Keratinocyte (primary cell): Measurements from ENCODE around the gene SIK3. TPM values are rescaled to one million over a fixed set of nuclear protein-coding genes. Genes with fewer than 3 reads are reported as not detected.

Source experiments
- DNase-seq: peaks from one replicate; pipeline ENCODE4 v3.0.0-alpha.2; 2011; ENCODE audit warnings: low read depth, missing footprints, low spot score
- FAIRE-seq: peaks from 2 replicates; lab custom pipeline; 2011; peaks lifted over from hg19 to GRCh38; lab: Jason Lieb, UNC
- H2AFZ ChIP-seq: 2 replicates; pipeline ENCODE4 v1.6.0; 2012; ENCODE audit warnings: low read length, control low read depth, inconsistent platforms; ENCODE audit not compliant: control insufficient read depth
- H3K27ac ChIP-seq: 2 replicates; pipeline ENCODE4 v1.5.1; 2011; ENCODE audit warnings: low read length; ENCODE audit not compliant: control insufficient read depth, insufficient read depth
- H3K27me3 ChIP-seq: 3 replicates; pipeline ENCODE4 v1.6.0; 2011; ENCODE audit warnings: low read length; ENCODE audit not compliant: control insufficient read depth, insufficient read depth; ENCODE audit errors: extremely low read depth
- H3K36me3 ChIP-seq, 2 experiments: 2 replicates in 1 of 2; 3 replicates in 1 of 2; pipeline ENCODE4 v1.5.1; 2011; ENCODE audit warnings: low read length in 2 of 2, mild to moderate bottlenecking in 1 of 2; ENCODE audit not compliant: control insufficient read depth in 2 of 2, insufficient read depth in 2 of 2; ENCODE audit errors: extremely low read depth in 1 of 2
- H3K4me1 ChIP-seq: 3 replicates; pipeline ENCODE4 v1.5.1; 2011; ENCODE audit warnings: low read length; ENCODE audit not compliant: control insufficient read depth, insufficient read depth; ENCODE audit errors: extremely low read depth
- H3K4me2 ChIP-seq: 3 replicates; pipeline ENCODE4 v1.6.0; 2011; ENCODE audit warnings: low read depth, low read length; ENCODE audit not compliant: control insufficient read depth, insufficient read depth; ENCODE audit errors: extremely low read depth
- H3K4me3 ChIP-seq, 3 experiments: fragments of 200-600 bp in 1 of 3; sonication (generic) in 1 of 3; 2 replicates in 2 of 3; 3 replicates in 1 of 3; pipeline ENCODE4 v1.5.1; 2011 to 2016; ENCODE audit warnings: low read length in 3 of 3, mild to moderate bottlenecking in 3 of 3, control low read depth in 2 of 3, inconsistent platforms in 1 of 3, low read depth in 1 of 3, mixed read lengths in 1 of 3, mixed run types in 1 of 3, moderate library complexity in 1 of 3; ENCODE audit not compliant: control insufficient read depth in 2 of 3, insufficient read depth in 2 of 3; ENCODE audit errors: extremely low read depth in 1 of 3
- H3K79me2 ChIP-seq: 2 replicates; pipeline ENCODE4 v1.6.0; 2012; ENCODE audit warnings: low read length; ENCODE audit not compliant: control insufficient read depth, insufficient read depth
- H3K9ac ChIP-seq: 3 replicates; pipeline ENCODE4 v1.6.0; 2011; ENCODE audit warnings: low read length; ENCODE audit not compliant: control insufficient read depth, insufficient read depth; ENCODE audit errors: extremely low read depth
- H3K9me1 ChIP-seq: 3 replicates; pipeline ENCODE4 v1.6.0; 2011; ENCODE audit warnings: low read length; ENCODE audit not compliant: control insufficient read depth, insufficient read depth; ENCODE audit errors: extremely low read depth
- H3K9me3 ChIP-seq: 2 replicates; pipeline ENCODE4 v1.5.1; 2012; ENCODE audit warnings: low read depth, low read length; ENCODE audit not compliant: control insufficient read depth
- H4K20me1 ChIP-seq: 3 replicates; pipeline ENCODE4 v1.6.0; 2011; ENCODE audit warnings: low read length; ENCODE audit not compliant: control insufficient read depth, insufficient read depth; ENCODE audit errors: extremely low read depth
- CTCF ChIP-seq, 3 experiments: IDR thresholded peaks in 1 of 3; conservative IDR thresholded peaks in 1 of 3; optimal IDR thresholded peaks in 1 of 3; 2 replicates in 2 of 3; 3 replicates in 1 of 3; pipeline versions ENCODE3 to v1.5.1; 2011; ENCODE audit warnings: low read length in 3 of 3, mild to moderate bottlenecking in 3 of 3, moderate library complexity in 2 of 3, control low read depth in 1 of 3, inconsistent platforms in 1 of 3; ENCODE audit not compliant: insufficient read depth in 2 of 3; ENCODE audit errors: extremely low read depth in 1 of 3
- EZH2 ChIP-seq: IDR thresholded peaks from one replicate; pipeline ENCODE4 v1.6.1; 2012; ENCODE audit warnings: inconsistent platforms, mild to moderate bottlenecking, low read length, moderate library complexity
- dilution Hi-C: fragments of 300-500 bp; cut with MboI; formaldehyde crosslinking; loops from one replicate; pipeline ENCODE4 v1.7.0; 2020; ENCODE audit warnings: low sequenced_read_pairs; ENCODE audit not compliant: extremely low pct_ligation_motif_present
- polyA plus RNA-seq, 5 experiments: library from polyadenylated mRNA; depleted of rRNA in 3 of 5; stranded (reverse) in 3 of 5; stranded (forward) in 1 of 5; unstranded in 1 of 5; fragments of >200 nt; gene quantifications; 1 replicate in 1 of 5; 2 replicates in 3 of 5; 3 replicates in 1 of 5; pipeline versions ENCODE4 v1.2.1 to v1.2.3, GENCODE V29; 2011 to 2012; ENCODE audit warnings: missing spikeins in 2 of 5, low read depth in 1 of 5, low replicate concordance in 1 of 5

SIK3 gene
- polyA plus RNA-seq, 1 donor (not counting 4 experiments of a cell fraction or from before 2014, with no cell fraction given): 8.2 TPM

DNA sequence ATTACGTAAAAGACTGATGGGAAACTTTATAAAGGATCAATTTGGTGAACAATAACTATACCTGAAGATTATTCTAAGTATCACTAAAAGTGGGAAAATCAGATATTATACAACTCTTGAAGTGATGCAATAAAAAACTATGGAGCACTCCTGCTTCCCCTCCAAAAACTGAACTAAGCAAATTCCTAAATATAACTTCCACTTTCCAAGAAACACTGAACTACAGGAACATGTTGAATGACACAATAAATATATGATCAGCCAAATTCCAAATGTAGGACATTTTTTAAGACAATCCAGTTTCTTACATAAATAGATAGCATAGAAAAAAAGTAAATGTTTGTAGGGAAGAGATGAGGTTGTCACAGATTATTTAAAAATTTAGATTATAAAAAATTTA lies 158.7 kb downstream of the SIK3 start:
- no peaks in the 10 kb centered on the region for H3K4me1 ChIP-seq
- no peak overlapping the region for H2AFZ ChIP-seq
- no peaks in the 10 kb centered on the region for H3K79me2 ChIP-seq
- H3K4me2 ChIP-seq: no peak overlapping the region
- DNase-seq (no peak), FAIRE-seq (no peak)
- dilution Hi-C loops: no loop called here
- no peak overlapping the region for H3K4me3 ChIP-seq
- H3K27ac ChIP-seq: no peak overlapping the region
- H3K9me3 ChIP-seq: no peaks in the 10 kb centered on the region
- H3K9ac ChIP-seq: no peak overlapping the region
- no peaks in the 10 kb centered on the region for H3K27me3 ChIP-seq
- TF ChIP-seq EZH2 (no peak), CTCF (optimal IDR thresholded peaks at IDR 0.05 in 1 of 3, IDR thresholded peaks at IDR 0.05 in 1 of 3, conservative IDR thresholded peaks at IDR 0.05 in 1 of 3; ENCODE audit: extremely low read depth in 1 of 3, insufficient read depth in 2 of 3, low read length in 3 of 3) (no peak)
- no peaks in the 10 kb centered on the region for H4K20me1 ChIP-seq
- H3K36me3 ChIP-seq: peaks cover 0 to 1% of the 10 kb centered on the region in 2 experiments
- H3K9me1 ChIP-seq: no peaks in the 10 kb centered on the region

DNA sequence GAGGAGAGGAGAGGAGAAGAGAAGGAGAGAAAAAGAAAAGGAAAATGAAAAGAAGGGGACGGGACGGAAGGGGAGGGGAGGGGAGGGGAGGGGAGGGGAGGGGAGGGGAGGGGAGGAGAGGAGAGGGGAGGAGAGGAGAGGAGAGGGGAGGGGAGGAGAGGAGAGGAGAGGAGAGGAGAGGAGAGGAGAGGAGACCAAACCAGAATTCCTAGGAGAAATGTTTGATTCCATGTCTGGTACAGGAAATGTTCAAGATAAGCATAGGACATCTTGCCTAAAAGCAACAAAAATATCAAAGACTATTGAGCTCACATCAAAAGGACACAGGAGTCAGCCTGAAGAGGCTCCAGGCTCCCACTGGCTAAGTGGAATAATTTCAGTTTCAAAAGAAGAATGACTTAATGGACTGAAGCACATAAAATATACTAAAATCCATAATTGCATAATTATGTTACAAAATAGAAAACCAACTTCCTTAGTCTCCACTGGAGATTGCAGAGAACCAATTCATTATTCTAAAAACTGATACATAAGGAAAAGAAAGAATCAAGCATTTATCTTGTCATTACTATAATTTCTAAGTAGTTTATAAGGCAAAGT lies 159.7 kb downstream of the SIK3 start:
- Histone ChIP-seq H3K27ac (no peak overlapping the region), H3K4me3 (no peak overlapping the region), H3K4me1 (no peaks in the 10 kb centered on the region), H4K20me1 (no peaks in the 10 kb centered on the region), H3K79me2 (no peaks in the 10 kb centered on the region), H3K9me3 (no peaks in the 10 kb centered on the region), H3K36me3 (no peaks in the 10 kb centered on the region), H3K27me3 (no peaks in the 10 kb centered on the region), H3K4me2 (no peak overlapping the region), H3K9me1 (no peaks in the 10 kb centered on the region), H2AFZ (no peak overlapping the region), H3K9ac (no peak overlapping the region)
- no peak for FAIRE-seq
- dilution Hi-C loops: no loop called here
- no peak for DNase-seq
- TF ChIP-seq EZH2 (no peak), CTCF (optimal IDR thresholded peaks at IDR 0.05 in 1 of 3, IDR thresholded peaks at IDR 0.05 in 1 of 3, conservative IDR thresholded peaks at IDR 0.05 in 1 of 3; ENCODE audit: extremely low read depth in 1 of 3, insufficient read depth in 2 of 3, low read length in 3 of 3) (no peak)
